ENCODE results near the gene FAM50B. TPM values are rescaled to one million over a fixed set of nuclear protein-coding genes. Genes with fewer than 3 reads are reported as not detected.

The FAM50B gene
- total and polyA plus RNA-seq, 4 donors = 8.8 to 12.3 (median 11.1) TPM

- Histone ChIP-seq H3K27me3 (ENCODE audit: control insufficient read depth in 4 of 4, insufficient read depth in 4 of 4, low read length in 3 of 4) (no peaks in the 10 kb centered on the region), H3K9ac (ENCODE audit: low read depth in 1 of 2, low read length in 2 of 2) (no peak overlapping the region), H3K27ac (ENCODE audit: low read depth in 1 of 2, low read length in 2 of 2) (no peak overlapping the region), H3K9me3 (ENCODE audit: control insufficient read depth in 4 of 4, low read length in 3 of 4) (no peaks in the 10 kb centered on the region), H3K4me1 (ENCODE audit: control insufficient read depth in 4 of 4, insufficient read depth in 4 of 4, low read length in 3 of 4) (peaks cover 23 to 50% (median 40%) of the 10 kb centered on the region in 4 donors), H3K4me3 (ENCODE audit: low read depth in 1 of 3, low read length in 3 of 3) (no peak overlapping the region), H3K36me3 (ENCODE audit: control insufficient read depth in 4 of 4, insufficient read depth in 3 of 4, low read depth in 1 of 4, low read length in 3 of 4) (no peaks in the 10 kb centered on the region)
- DNase-seq (ENCODE audit: low spot score) = no peak
- 61% methylated on average over 4 of the region's 4 CpGs for WGBS
- TF ChIP-seq ZBTB33 (IDR thresholded peaks at IDR 0.05) (no peak), HNF4A (conservative IDR thresholded peaks at IDR 0.05) (peak; percentile 42 to 63), ATF3 (IDR thresholded peaks at IDR 0.05) (no peak), SP1 (IDR thresholded peaks at IDR 0.05) (no peak), NR2F2 (IDR thresholded peaks at IDR 0.05) (no peak), YY1 (IDR thresholded peaks at IDR 0.05) (no peak), HNF4G (IDR thresholded peaks at IDR 0.05) (no peak), RXRA (IDR thresholded peaks at IDR 0.05) (peak in 1 of 2 donors; percentile 21), FOXA1 (IDR thresholded peaks at IDR 0.05) (no peak), FOXA2 (IDR thresholded peaks at IDR 0.05) (no peak), CTCF (IDR thresholded peaks at IDR 0.05; ENCODE audit: low read depth, low read length, missing input control) (no peak), EGR1 (IDR thresholded peaks at IDR 0.05; ENCODE audit: low read depth in 2 of 2) (no peak), JUND (IDR thresholded peaks at IDR 0.05) (no peak), GABPA (IDR thresholded peaks at IDR 0.05 in 1 of 2, conservative IDR thresholded peaks at IDR 0.05 in 1 of 2) (no peak), TAF1 (conservative IDR thresholded peaks at IDR 0.05) (no peak)
- TF ChIP-seq, protein P1, sequence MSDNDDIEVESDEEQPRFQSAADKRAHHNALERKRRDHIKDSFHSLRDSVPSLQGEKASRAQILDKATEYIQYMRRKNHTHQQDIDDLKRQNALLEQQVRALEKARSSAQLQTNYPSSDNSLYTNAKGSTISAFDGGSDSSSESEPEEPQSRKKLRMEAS (IDR thresholded peaks at IDR 0.05) = no peak
Measured at GRCh38 chr6:3874069-3874468, 24.9 kb downstream of the FAM50B start.

DNA sequence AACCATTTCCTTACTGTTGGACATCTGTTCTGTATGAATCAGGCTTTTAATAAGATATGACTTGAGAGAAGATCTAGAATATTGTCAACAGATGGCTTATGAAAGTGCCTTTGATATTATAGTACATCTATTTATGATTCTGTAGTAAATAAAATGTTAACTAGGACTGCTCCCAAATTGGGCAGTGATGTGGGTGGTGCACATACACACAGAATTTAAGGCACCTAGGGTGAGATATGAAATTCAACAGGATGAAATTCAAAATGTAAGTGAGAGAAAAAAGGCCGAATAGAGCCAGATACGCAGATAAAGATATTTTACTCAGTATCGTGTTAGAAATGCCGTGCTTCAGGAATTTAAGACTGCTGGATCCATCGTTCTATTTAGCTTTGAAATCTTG is 26.3 kb downstream of the FAM50B start:
- Histone ChIP-seq H3K27ac (ENCODE audit: low read depth in 1 of 2, low read length in 2 of 2) (no peak overlapping the region), H3K27me3 (ENCODE audit: control insufficient read depth in 4 of 4, insufficient read depth in 4 of 4, low read length in 3 of 4) (no peaks in the 10 kb centered on the region), H3K4me1 (ENCODE audit: control insufficient read depth in 4 of 4, insufficient read depth in 4 of 4, low read length in 3 of 4) (peaks cover 16 to 37% (median 27%) of the 10 kb centered on the region in 4 donors), H3K9me3 (ENCODE audit: control insufficient read depth in 4 of 4, low read length in 3 of 4) (no peaks in the 10 kb centered on the region), H3K36me3 (ENCODE audit: control insufficient read depth in 4 of 4, insufficient read depth in 3 of 4, low read depth in 1 of 4, low read length in 3 of 4) (no peaks in the 10 kb centered on the region), H3K4me3 (ENCODE audit: low read depth in 1 of 3, low read length in 3 of 3) (no peak overlapping the region), H3K9ac (ENCODE audit: low read depth in 1 of 2, low read length in 2 of 2) (no peak overlapping the region)
- WGBS = 95% methylated on average over 5 of the region's 5 CpGs
- DNase-seq (ENCODE audit: low spot score) = no peak
- TF ChIP-seq JUND (IDR thresholded peaks at IDR 0.05) (no peak), CTCF (IDR thresholded peaks at IDR 0.05; ENCODE audit: low read depth, low read length, missing input control) (no peak), ZBTB33 (IDR thresholded peaks at IDR 0.05) (no peak), RAD21 (IDR thresholded peaks at IDR 0.05) (no peak), FOXA2 (IDR thresholded peaks at IDR 0.05) (no peak), ATF3 (IDR thresholded peaks at IDR 0.05) (no peak), TAF1 (conservative IDR thresholded peaks at IDR 0.05) (no peak), EGR1 (IDR thresholded peaks at IDR 0.05; ENCODE audit: low read depth in 2 of 2) (no peak), NR2F2 (IDR thresholded peaks at IDR 0.05) (no peak), SP1 (IDR thresholded peaks at IDR 0.05) (no peak), GABPA (IDR thresholded peaks at IDR 0.05 in 1 of 2, conservative IDR thresholded peaks at IDR 0.05 in 1 of 2) (no peak), HNF4A (conservative IDR thresholded peaks at IDR 0.05) (no peak)
- TF ChIP-seq, protein P2, sequence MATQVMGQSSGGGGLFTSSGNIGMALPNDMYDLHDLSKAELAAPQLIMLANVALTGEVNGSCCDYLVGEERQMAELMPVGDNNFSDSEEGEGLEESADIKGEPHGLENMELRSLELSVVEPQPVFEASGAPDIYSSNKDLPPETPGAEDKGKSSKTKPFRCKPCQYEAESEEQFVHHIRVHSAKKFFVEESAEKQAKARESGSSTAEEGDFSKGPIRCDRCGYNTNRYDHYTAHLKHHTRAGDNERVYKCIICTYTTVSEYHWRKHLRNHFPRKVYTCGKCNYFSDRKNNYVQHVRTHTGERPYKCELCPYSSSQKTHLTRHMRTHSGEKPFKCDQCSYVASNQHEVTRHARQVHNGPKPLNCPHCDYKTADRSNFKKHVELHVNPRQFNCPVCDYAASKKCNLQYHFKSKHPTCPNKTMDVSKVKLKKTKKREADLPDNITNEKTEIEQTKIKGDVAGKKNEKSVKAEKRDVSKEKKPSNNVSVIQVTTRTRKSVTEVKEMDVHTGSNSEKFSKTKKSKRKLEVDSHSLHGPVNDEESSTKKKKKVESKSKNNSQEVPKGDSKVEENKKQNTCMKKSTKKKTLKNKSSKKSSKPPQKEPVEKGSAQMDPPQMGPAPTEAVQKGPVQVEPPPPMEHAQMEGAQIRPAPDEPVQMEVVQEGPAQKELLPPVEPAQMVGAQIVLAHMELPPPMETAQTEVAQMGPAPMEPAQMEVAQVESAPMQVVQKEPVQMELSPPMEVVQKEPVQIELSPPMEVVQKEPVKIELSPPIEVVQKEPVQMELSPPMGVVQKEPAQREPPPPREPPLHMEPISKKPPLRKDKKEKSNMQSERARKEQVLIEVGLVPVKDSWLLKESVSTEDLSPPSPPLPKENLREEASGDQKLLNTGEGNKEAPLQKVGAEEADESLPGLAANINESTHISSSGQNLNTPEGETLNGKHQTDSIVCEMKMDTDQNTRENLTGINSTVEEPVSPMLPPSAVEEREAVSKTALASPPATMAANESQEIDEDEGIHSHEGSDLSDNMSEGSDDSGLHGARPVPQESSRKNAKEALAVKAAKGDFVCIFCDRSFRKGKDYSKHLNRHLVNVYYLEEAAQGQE (IDR thresholded peaks at IDR 0.05) = no peak
- TF ChIP-seq, protein P1 (IDR thresholded peaks at IDR 0.05) = no peak
